ENCODE measurements around the gene NDEL1.

Gene NDEL1

GRCh38 chr17:8455665-8456209 is 20.1 kb downstream of the NDEL1 start:
- DNase-seq (ENCODE audit: low spot score), result no peak

GRCh38 chr17:8458128-8458527 is 22.4 kb downstream of the NDEL1 start:
- DNase-seq (ENCODE audit: low spot score), result no peak

GRCh38 chr17:8459107-8459506 is 23.4 kb downstream of the NDEL1 start:
- no peak for DNase-seq (ENCODE audit: low spot score)

- DNase-seq (ENCODE audit: low spot score), result no peak
These were observed 24.1 kb downstream of the NDEL1 start for GRCh38 chr17:8459831-8460230.

- no peak for DNase-seq (ENCODE audit: low spot score)
These were observed 26.9 kb downstream of the NDEL1 start for GRCh38 chr17:8462564-8462963.

GRCh38 chr17:8463099-8463498 is 27.4 kb downstream of the NDEL1 start:
- DNase-seq (ENCODE audit: low spot score), result no peak

- DNase-seq (ENCODE audit: low spot score), result no peak
These were observed 29.3 kb downstream of the NDEL1 start for GRCh38 chr17:8464941-8465340.

GRCh38 chr17:8465356-8465755 is 29.7 kb downstream of the NDEL1 start:
- no peak for DNase-seq (ENCODE audit: low spot score)

GRCh38 chr17:8465759-8466158 is 30.1 kb downstream of the NDEL1 start:
- DNase-seq (ENCODE audit: low spot score), result no peak

- DNase-seq (ENCODE audit: low spot score), result no peak
These were observed 30.8 kb downstream of the NDEL1 start for GRCh38 chr17:8466456-8466855.

GRCh38 chr17:8466873-8467272 is 31.2 kb downstream of the NDEL1 start:
- DNase-seq (ENCODE audit: low spot score), result no peak

- DNase-seq (ENCODE audit: low spot score), result peak; percentile 61
These were observed 31.8 kb downstream of the NDEL1 start for GRCh38 chr17:8467527-8467926.

- no peak for DNase-seq (ENCODE audit: low spot score)
These were observed 32.4 kb downstream of the NDEL1 start for GRCh38 chr17:8468127-8468526.

- no peak for DNase-seq (ENCODE audit: low spot score)
These were observed 33.3 kb downstream of the NDEL1 start for GRCh38 chr17:8468980-8469379.

GRCh38 chr17:8469964-8470363 is 34.3 kb downstream of the NDEL1 start:
- DNase-seq (ENCODE audit: low spot score), result no peak

- peak; percentile 64 for DNase-seq (ENCODE audit: low spot score)
These were observed 34.9 kb downstream of the NDEL1 start for GRCh38 chr17:8470447-8471047.

- no peak for DNase-seq (ENCODE audit: low spot score)
These were observed 37.0 kb downstream of the NDEL1 start for GRCh38 chr17:8472663-8473062.

- no peak for DNase-seq (ENCODE audit: low spot score)
These were observed 37.9 kb downstream of the NDEL1 start for GRCh38 chr17:8473451-8474192.

GRCh38 chr17:8474826-8475225 is 39.1 kb downstream of the NDEL1 start:
- DNase-seq (ENCODE audit: low spot score), result no peak

- DNase-seq (ENCODE audit: low spot score), result no peak
These were observed 39.5 kb downstream of the NDEL1 start for GRCh38 chr17:8475227-8475626.

- no peak for DNase-seq (ENCODE audit: low spot score)
These were observed 40.1 kb downstream of the NDEL1 start for GRCh38 chr17:8475781-8476180.

- DNase-seq (ENCODE audit: low spot score), result no peak
These were observed 41.1 kb downstream of the NDEL1 start for GRCh38 chr17:8476741-8477140.

GRCh38 chr17:8477171-8477570 is 41.5 kb downstream of the NDEL1 start:
- DNase-seq (ENCODE audit: low spot score), result no peak
